Fibroblast of lung (primary cell): ENCODE results near the gene BLCAP. TPM values are rescaled to one million over a fixed set of nuclear protein-coding genes. Genes with fewer than 3 reads are reported as not detected.
A peak's percentile ranks its signal among the peaks of the same experiment; 100 is the strongest.

ENCODE experiments used
- DNase-seq, 2 donors: peaks; one replicate each; pipeline versions ENCODE4 v3.0.0 to v3.0.0-alpha.2; 2010; ENCODE audit warnings: low read depth in 2 of 2
- H2AFZ ChIP-seq: 2 replicates; pipeline ENCODE4 v1.5.1; 2012; ENCODE audit warnings: low read length, control low read depth, inconsistent platforms
- H3K27ac ChIP-seq: 2 replicates; pipeline ENCODE4 v1.5.1; 2011; ENCODE audit warnings: low read length, control low read depth; ENCODE audit not compliant: insufficient read depth
- H3K27me3 ChIP-seq: 2 replicates; pipeline ENCODE4 v1.5.1; 2011; ENCODE audit warnings: mild to moderate bottlenecking, low read length; ENCODE audit not compliant: control insufficient read depth, insufficient read depth
- H3K36me3 ChIP-seq: 2 replicates; pipeline ENCODE4 v1.5.1; 2011; ENCODE audit warnings: low read length; ENCODE audit not compliant: control insufficient read depth, insufficient read depth
- H3K4me1 ChIP-seq: 2 replicates; pipeline ENCODE4 v1.5.1; 2011; ENCODE audit warnings: low read length; ENCODE audit not compliant: control insufficient read depth, insufficient read depth; ENCODE audit errors: extremely low read depth
- H3K4me2 ChIP-seq: 2 replicates; pipeline ENCODE4 v1.5.1; 2011; ENCODE audit warnings: low read length, control low read depth; ENCODE audit not compliant: insufficient read depth; ENCODE audit errors: extremely low read depth
- H3K4me3 ChIP-seq, 4 experiments: fragments of 200-600 bp in 1 of 4; sonication (generic) in 1 of 4; replicated peaks in 1 of 4; 2 replicates each; pipeline ENCODE4 v1.5.1; 2011 to 2016; ENCODE audit warnings: low read length in 4 of 4, low read depth in 3 of 4, mild to moderate bottlenecking in 3 of 4, control low read depth in 2 of 4, inconsistent platforms in 1 of 4, mixed read lengths in 1 of 4; ENCODE audit not compliant: insufficient read depth in 1 of 4; ENCODE audit errors: control extremely low read depth in 1 of 4
- H3K79me2 ChIP-seq: 2 replicates; pipeline ENCODE4 v1.5.1; 2012; ENCODE audit warnings: mild to moderate bottlenecking, low read length, inconsistent platforms; ENCODE audit not compliant: control insufficient read depth, insufficient read depth
- H3K9ac ChIP-seq: 2 replicates; pipeline ENCODE4 v1.5.1; 2011; ENCODE audit warnings: mild to moderate bottlenecking, low read length, control low read depth; ENCODE audit not compliant: insufficient read depth
- H3K9me3 ChIP-seq: 2 replicates; pipeline ENCODE4 v1.5.1; 2012; ENCODE audit warnings: low read depth, low read length; ENCODE audit not compliant: control insufficient read depth, insufficient read depth
- H4K20me1 ChIP-seq: 2 replicates; pipeline ENCODE4 v1.5.1; 2011; ENCODE audit warnings: low read length; ENCODE audit not compliant: control insufficient read depth, insufficient read depth; ENCODE audit errors: extremely low read depth
- CTCF ChIP-seq, 2 donors: IDR thresholded peaks in 1 of 2; conservative IDR thresholded peaks in 1 of 2; 1 replicate in 1 of 2; 2 replicates in 1 of 2; pipeline ENCODE4 v1.5.1; 2011 to 2012; ENCODE audit warnings: low read length in 2 of 2, control low read depth in 1 of 2, inconsistent platforms in 1 of 2, low read depth in 1 of 2, mild to moderate bottlenecking in 1 of 2
- EZH2 ChIP-seq: IDR thresholded peaks from 2 replicates; pipeline ENCODE4 v1.5.1; 2012; ENCODE audit warnings: low read length, control low read depth, mild to moderate bottlenecking; ENCODE audit errors: missing control alignments
- polyA plus RNA-seq, 2 donors: library from polyadenylated mRNA; depleted of rRNA in 1 of 2; stranded (reverse) in 1 of 2; unstranded in 1 of 2; fragments of >200 nt; gene quantifications; 2 replicates each; pipeline ENCODE4 v1.2.1, GENCODE V29; 2011 to 2012; ENCODE audit warnings: missing spikeins in 1 of 2
- total RNA-seq: library from RNA; depleted of rRNA; stranded (reverse); fragments of >200 nt; gene quantifications from 2 replicates; pipeline ENCODE4 v1.2.1, GENCODE V29; 2014

BLCAP gene
- total and polyA plus RNA-seq, 2 donors (not counting 1 experiment from before 2014, with no cell fraction given) = 31.0 to 83.1 TPM

- H3K4me1 ChIP-seq = peaks cover 10% of the 10 kb centered on the region
- no peaks in the 10 kb centered on the region for H3K36me3 ChIP-seq
- H3K79me2 ChIP-seq = peaks cover 53% of the 10 kb centered on the region
- H3K9me3 ChIP-seq = no peaks in the 10 kb centered on the region
- peak in 1 of 2 donors; percentile 51 for DNase-seq
- no peaks in the 10 kb centered on the region for H3K27me3 ChIP-seq
- peak overlapping the region; percentile 99 for H3K4me2 ChIP-seq
- TF ChIP-seq EZH2 (no peak), CTCF (conservative IDR thresholded peaks at IDR 0.05 in 1 of 2, IDR thresholded peaks at IDR 0.05 in 1 of 2; ENCODE audit: low read depth in 1 of 2, low read length in 2 of 2) (no peak)
- peaks cover 2% of the 10 kb centered on the region for H4K20me1 ChIP-seq
- H3K4me3 ChIP-seq = peak overlapping the region; percentile 70 to 99 (median 84)
- peak overlapping the region; percentile 94 for H3K27ac ChIP-seq
- H2AFZ ChIP-seq = no peak overlapping the region
- peak overlapping the region; percentile 48 for H3K9ac ChIP-seq
Observed at GRCh38 chr20:37526238-37526838, 1.3 kb downstream of the BLCAP start.

- Histone ChIP-seq H3K4me3 (peak overlapping the region in 2 of 4 experiments; percentile 10 to 99), H3K4me1 (peaks cover 10% of the 10 kb centered on the region), H3K27ac (no peak overlapping the region), H3K36me3 (no peaks in the 10 kb centered on the region), H3K9me3 (no peaks in the 10 kb centered on the region), H4K20me1 (peaks cover 2% of the 10 kb centered on the region), H3K79me2 (peaks cover 57% of the 10 kb centered on the region), H3K9ac (no peak overlapping the region), H3K4me2 (peak overlapping the region; percentile 28), H3K27me3 (no peaks in the 10 kb centered on the region), H2AFZ (no peak overlapping the region)
- no peak for DNase-seq
- TF ChIP-seq EZH2 (no peak), CTCF (conservative IDR thresholded peaks at IDR 0.05 in 1 of 2, IDR thresholded peaks at IDR 0.05 in 1 of 2; ENCODE audit: low read depth in 1 of 2, low read length in 2 of 2) (no peak)
Observed at GRCh38 chr20:37525810-37526209, 1.9 kb downstream of the BLCAP start.

DNA sequence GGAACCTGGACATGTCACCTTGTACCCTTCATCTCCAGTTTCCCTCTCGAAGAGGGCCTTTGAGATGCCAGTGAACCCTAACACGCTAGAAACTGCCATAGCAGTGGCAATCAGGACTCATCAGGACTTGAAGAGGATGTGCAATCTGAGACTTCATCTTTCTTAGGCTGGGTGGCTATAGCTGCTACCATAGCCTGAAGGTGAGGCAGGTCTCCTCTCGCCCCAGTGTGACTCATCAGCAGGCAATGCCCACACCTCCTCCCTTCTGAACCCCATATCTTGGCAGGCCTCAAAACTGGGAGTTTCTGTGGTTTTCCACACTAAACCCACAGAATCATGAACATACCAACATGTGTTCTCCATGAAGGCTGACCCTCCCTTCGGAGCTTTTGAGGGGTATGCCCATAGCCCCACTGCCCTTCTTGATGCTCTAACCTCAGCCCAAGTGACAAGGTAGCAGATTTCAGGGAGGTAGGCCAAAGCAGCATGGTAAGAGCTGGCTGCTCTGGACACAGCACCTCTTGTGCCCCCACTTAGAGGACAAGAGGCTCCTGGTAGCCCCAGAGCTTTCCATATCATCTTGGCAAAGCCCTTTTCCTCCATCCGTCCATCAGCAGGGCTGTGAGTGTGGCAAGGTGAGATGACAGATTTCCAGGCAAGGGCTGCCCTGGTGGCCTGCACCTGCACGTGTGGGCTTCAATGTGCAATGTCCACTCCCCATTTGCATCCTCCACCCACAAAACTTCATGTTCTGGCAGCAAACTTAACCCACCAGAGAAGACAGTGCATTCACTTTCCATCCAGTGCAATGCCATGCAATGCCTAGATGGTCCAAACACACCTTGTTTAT, 2.6 kb downstream of the BLCAP start:
- no peak overlapping the region for H3K27ac ChIP-seq
- no peaks in the 10 kb centered on the region for H3K9me3 ChIP-seq
- no peak overlapping the region for H3K9ac ChIP-seq
- H2AFZ ChIP-seq = no peak overlapping the region
- H3K4me3 ChIP-seq = no peak overlapping the region
- no peaks in the 10 kb centered on the region for H3K27me3 ChIP-seq
- DNase-seq = peak in 1 of 2 donors; percentile 69
- peaks cover 64% of the 10 kb centered on the region for H3K79me2 ChIP-seq
- peaks cover 2% of the 10 kb centered on the region for H4K20me1 ChIP-seq
- H3K4me1 ChIP-seq = peaks cover 10% of the 10 kb centered on the region
- peaks cover 3% of the 10 kb centered on the region for H3K36me3 ChIP-seq
- TF ChIP-seq CTCF (conservative IDR thresholded peaks at IDR 0.05 in 1 of 2, IDR thresholded peaks at IDR 0.05 in 1 of 2; ENCODE audit: low read depth in 1 of 2, low read length in 2 of 2) = no peak
- TF ChIP-seq EZH2 = no peak
- peak overlapping the region; percentile 33 for H3K4me2 ChIP-seq
